Tibial artery (tissue), 4 donors: ENCODE results near the gene SCNN1G.

Source experiments
- DNase-seq, 2 donors: peaks; one replicate each; pipeline ENCODE4 v3.0.0-alpha.2; 2019
- H3K27ac ChIP-seq, 2 donors: fragments of 200-600 bp; sonication (generic) in 1 of 2; 1 replicate in 1 of 2; 2 replicates in 1 of 2; pipeline ENCODE4 v1.5.1; 2018 to 2019; ENCODE audit warnings: mild to moderate bottlenecking in 1 of 2
- H3K27me3 ChIP-seq, 2 donors: fragments of 200-600 bp; sonication (generic) in 1 of 2; one replicate each; pipeline versions ENCODE4 v1.5.1 to v1.6.0; 2016 to 2019
- H3K36me3 ChIP-seq, 3 donors: fragments of 200-600 bp; sonication (generic) in 2 of 3; one replicate each; pipeline ENCODE4 v1.5.1; 2016 to 2019; ENCODE audit warnings: mild to moderate bottlenecking in 2 of 3
- H3K4me1 ChIP-seq, 4 donors: fragments of 200-600 bp; sonication (generic) in 2 of 4; 1 replicate in 3 of 4; 2 replicates in 1 of 4; pipeline ENCODE4 v1.5.1; 2016 to 2019
- H3K4me3 ChIP-seq, 2 donors: fragments of 200-600 bp; sonication (generic) in 1 of 2; 1 replicate in 1 of 2; 2 replicates in 1 of 2; pipeline ENCODE4 v1.5.1; 2018 to 2019; ENCODE audit warnings: mild to moderate bottlenecking in 2 of 2
- H3K9me3 ChIP-seq, 3 donors: fragments of 200-600 bp; sonication (generic) in 1 of 3; one replicate each; pipeline ENCODE4 v1.5.1; 2016 to 2019
- CTCF ChIP-seq, 2 experiments: fragments of 200-600 bp in 1 of 2; fragments of 450-650 bp in 1 of 2; IDR thresholded peaks; one replicate each; pipeline ENCODE4 v1.5.1; 2017 to 2019; ENCODE audit warnings: antibody characterized with exemption in 2 of 2, mild to moderate bottlenecking in 1 of 2, moderate library complexity in 1 of 2
- intact Hi-C: fragments of 100-400 bp; cut with DNase I; formaldehyde crosslinking; loops from one replicate; pipeline ENCODE4 v1.15.0; 2023; ENCODE audit warnings: low total_unique reads

The SCNN1G gene

GRCh38 chr16:23216658-23217246 lies 34.2 kb downstream of the SCNN1G start:
- intact Hi-C loops, result no loop called here
- H3K27ac ChIP-seq, result no peak overlapping the region

GRCh38 chr16:23217646-23218045 lies 35.1 kb downstream of the SCNN1G start:
- H3K27me3 ChIP-seq, result peaks cover 0 to 3% of the 10 kb centered on the region in 2 donors
- H3K36me3 ChIP-seq, result peaks cover 0 to 5% (median 0%) of the 10 kb centered on the region in 3 donors
- no peaks in the 10 kb centered on the region for H3K9me3 ChIP-seq
- intact Hi-C loops, result no loop called here
- no peak overlapping the region for H3K4me3 ChIP-seq
- DNase-seq, result no peak
- no peak for TF ChIP-seq CTCF (IDR thresholded peaks at IDR 0.05)
- H3K4me1 ChIP-seq, result no peaks in the 10 kb centered on the region
- no peak overlapping the region for H3K27ac ChIP-seq

More at GRCh38 chr16:23216658-23217246, 34.2 kb downstream of the SCNN1G start:
- Histone ChIP-seq H3K9me3 (no peaks in the 10 kb centered on the region), H3K27me3 (peaks cover 0 to 3% of the 10 kb centered on the region in 2 donors), H3K4me1 (no peaks in the 10 kb centered on the region), H3K4me3 (no peak overlapping the region), H3K36me3 (peaks cover 0 to 5% (median 0%) of the 10 kb centered on the region in 3 donors)
- no peak for TF ChIP-seq CTCF (IDR thresholded peaks at IDR 0.05)
- DNase-seq, result no peak

- no peak for DNase-seq
- intact Hi-C loops, result no loop called here
- Histone ChIP-seq H3K27ac (no peak overlapping the region), H3K4me1 (no peaks in the 10 kb centered on the region), H3K36me3 (no peaks in the 10 kb centered on the region), H3K27me3 (no peaks in the 10 kb centered on the region), H3K9me3 (no peaks in the 10 kb centered on the region), H3K4me3 (no peak overlapping the region)
- no peak for TF ChIP-seq CTCF (IDR thresholded peaks at IDR 0.05)
These were observed 40.4 kb downstream of the SCNN1G start for GRCh38 chr16:23222929-23223328.

- no peak overlapping the region for H3K27ac ChIP-seq
- no peaks in the 10 kb centered on the region for H3K27me3 ChIP-seq
- no peak for TF ChIP-seq CTCF (IDR thresholded peaks at IDR 0.05)
- no peak for DNase-seq
- H3K36me3 ChIP-seq, result no peaks in the 10 kb centered on the region
- no peak overlapping the region for H3K4me3 ChIP-seq
- intact Hi-C loops, result no loop called here
- H3K4me1 ChIP-seq, result no peaks in the 10 kb centered on the region
- H3K9me3 ChIP-seq, result no peaks in the 10 kb centered on the region
These were observed 40.8 kb downstream of the SCNN1G start for GRCh38 chr16:23223368-23223767.

GRCh38 chr16:23225109-23225508 lies 42.6 kb downstream of the SCNN1G start:
- Histone ChIP-seq H3K4me1 (no peaks in the 10 kb centered on the region), H3K4me3 (no peak overlapping the region), H3K9me3 (no peaks in the 10 kb centered on the region), H3K36me3 (no peaks in the 10 kb centered on the region), H3K27ac (no peak overlapping the region), H3K27me3 (no peaks in the 10 kb centered on the region)
- intact Hi-C loops, result no loop called here
- DNase-seq, result no peak
- no peak for TF ChIP-seq CTCF (IDR thresholded peaks at IDR 0.05)

- TF ChIP-seq CTCF (IDR thresholded peaks at IDR 0.05), result no peak
- no peak for DNase-seq
These were observed 43.1 kb downstream of the SCNN1G start for GRCh38 chr16:23225634-23226033.

More at GRCh38 chr16:23225634-23226033, 43.1 kb downstream of the SCNN1G start:
- no peaks in the 10 kb centered on the region for H3K36me3 ChIP-seq
- peaks cover 0 to 2% of the 10 kb centered on the region in 2 donors for H3K27me3 ChIP-seq
- no peak overlapping the region for H3K27ac ChIP-seq
- no peak overlapping the region for H3K4me3 ChIP-seq
- intact Hi-C loops, result no loop called here
- no peaks in the 10 kb centered on the region for H3K9me3 ChIP-seq
- H3K4me1 ChIP-seq, result no peaks in the 10 kb centered on the region
